Transverse colon (tissue), 3 donors: ENCODE measurements around the gene PLSCR2.

Experiments used
- CTCF ChIP-seq, 5 experiments: fragments of 200-600 bp in 3 of 5; fragments of 450-650 bp in 2 of 5; sonication (generic) in 3 of 5; IDR thresholded peaks; 1 replicate in 2 of 5; 2 replicates in 3 of 5; pipeline ENCODE4 v1.5.1; 2016 to 2017; ENCODE audit warnings: antibody characterized with exemption in 5 of 5, inconsistent platforms in 3 of 5, mild to moderate bottlenecking in 2 of 5, moderate library complexity in 1 of 5
- POLR2A ChIP-seq: fragments of 450-650 bp; IDR thresholded peaks from one replicate; pipeline ENCODE4 v1.6.1; 2016; ENCODE audit warnings: antibody characterized with exemption, mild to moderate bottlenecking, moderate library complexity

- TF ChIP-seq CTCF (IDR thresholded peaks at IDR 0.05) (no peak), POLR2A (no peak)
Measured at GRCh38 chr3:146505516-146505915, 36.2 kb upstream of the PLSCR2 start.
